HG02571 (cell line): Measurements from ENCODE around the gene WNT4.

ENCODE experiments used
- ATAC-seq: cut with Tn5 transposase; IDR thresholded peaks from one replicate; pipeline ENCODE4 v1.9.1; 2021; ENCODE audit warnings: mild to moderate bottlenecking, moderate library complexity; ENCODE audit not compliant: unreplicated experiment

The WNT4 gene

DNA sequence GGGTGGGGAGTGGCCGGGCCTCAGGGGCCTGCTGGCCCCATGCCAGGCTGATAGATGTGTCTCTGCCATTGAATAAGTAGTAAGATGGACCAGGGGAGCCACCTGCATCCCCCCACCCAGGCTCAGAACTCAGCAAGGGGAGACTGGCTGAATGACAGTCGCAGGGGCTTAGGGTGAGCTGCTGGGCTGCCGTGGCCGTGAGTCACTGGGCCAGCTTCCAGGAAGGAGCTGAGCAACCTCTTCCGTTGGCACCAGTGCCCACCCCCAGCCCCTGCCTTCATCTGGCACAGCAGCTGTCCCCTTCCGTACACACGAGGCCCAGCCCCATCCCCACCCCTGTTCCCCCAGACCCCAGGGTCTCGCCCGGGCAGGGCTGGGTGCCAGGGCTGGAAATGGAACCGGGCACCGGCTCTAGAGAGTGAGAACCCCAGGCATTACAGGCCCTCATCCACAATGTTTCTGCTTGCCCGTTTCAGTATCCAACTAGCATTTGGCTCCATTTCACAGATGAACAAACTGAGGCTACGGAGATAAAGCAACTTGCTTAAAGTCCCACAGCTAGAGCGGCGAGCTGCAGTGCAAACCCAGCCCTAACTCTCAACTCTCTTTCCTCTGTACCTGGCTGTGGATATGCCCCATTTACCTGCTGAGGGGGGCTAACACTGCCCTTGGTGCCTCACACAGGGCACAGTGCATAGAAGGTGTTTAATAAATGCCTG is 10.2 kb downstream of the WNT4 start:
- ATAC-seq = no peak

DNA sequence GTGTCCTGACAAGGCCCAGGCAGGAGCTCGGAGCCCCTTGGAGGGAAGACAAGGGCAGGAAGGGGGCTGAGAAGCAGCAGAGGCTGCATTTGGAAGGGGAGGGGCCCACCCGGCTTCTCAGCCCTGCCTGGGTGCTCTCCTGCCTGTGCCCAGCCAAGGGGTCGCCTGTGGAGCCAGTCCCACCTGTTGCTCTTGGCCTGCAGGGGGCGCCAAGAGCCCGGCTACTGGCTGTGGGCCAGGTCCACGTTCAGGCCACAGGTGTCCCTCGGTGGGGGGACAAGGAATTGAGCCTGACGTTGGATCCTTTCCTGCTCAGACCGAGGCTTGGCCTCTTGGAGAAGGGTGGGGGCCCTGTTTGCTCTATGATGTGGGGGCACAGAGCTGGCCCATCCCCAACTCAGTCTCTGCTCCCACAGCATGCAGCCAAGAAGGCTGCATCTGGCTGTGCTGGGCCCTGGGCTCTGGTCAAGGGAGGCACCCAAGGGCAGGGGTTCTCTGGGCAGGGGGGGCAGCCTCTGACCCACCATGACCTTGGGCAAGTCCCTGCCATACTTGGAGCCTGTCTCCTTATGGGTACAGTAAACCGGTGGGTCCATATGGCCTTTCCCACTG is 10.9 kb downstream of the WNT4 start:
- no peak for ATAC-seq

- ATAC-seq = no peak
Measured at GRCh38 chr1:22131062-22131461, 11.8 kb downstream of the WNT4 start.

DNA sequence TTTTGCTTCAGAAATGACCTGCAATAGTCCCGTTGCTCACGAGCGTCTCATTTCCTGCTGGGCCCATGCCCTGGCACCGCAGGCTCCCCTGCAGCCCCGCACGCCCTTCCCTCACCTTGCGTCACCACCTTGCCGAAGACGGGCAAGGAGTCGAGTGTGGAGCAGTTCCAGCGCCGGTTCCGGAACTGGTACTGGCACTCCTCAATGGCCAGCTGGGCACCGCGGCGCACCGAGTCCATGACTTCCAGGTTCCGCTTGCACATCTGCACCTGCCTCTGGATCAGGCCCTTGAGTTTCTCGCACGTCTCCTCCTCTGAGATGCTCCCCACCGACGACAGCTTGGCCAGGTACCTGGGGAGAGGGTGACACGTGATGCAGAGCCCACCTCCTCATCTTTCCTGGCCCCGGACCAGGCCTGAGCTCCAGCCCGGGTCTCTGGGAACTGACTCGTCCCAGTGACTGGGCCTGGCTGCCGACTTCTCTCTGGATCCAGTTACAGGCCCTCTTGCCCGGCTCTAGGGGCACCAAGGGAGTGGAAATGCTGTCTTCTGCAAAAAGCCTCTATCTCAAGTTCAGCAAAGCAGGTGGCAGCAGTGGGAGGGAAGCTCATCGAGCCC is 13.3 kb downstream of the WNT4 start:
- ATAC-seq = no peak

- no peak for ATAC-seq
Measured at GRCh38 chr1:22128392-22128791, 14.5 kb downstream of the WNT4 start.

DNA sequence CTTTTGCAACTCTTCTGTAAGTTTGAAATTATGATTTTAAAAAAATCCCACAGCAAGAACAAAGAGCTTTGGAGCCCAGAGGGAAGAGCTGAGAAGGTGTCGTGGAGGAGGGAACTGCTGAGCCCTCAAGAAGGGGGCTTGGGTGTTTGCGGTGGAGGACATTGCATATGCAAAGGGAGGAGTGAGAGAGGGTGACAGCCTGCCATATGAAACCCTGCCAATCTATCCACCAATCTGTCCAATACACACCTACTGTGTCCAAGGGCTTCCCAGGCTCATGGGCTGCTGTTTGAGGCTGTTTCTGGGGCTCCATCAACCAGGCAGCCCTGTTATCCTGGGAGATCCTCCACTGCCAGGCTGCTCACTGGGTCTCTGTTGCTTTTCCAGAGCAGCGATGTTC is 15.2 kb downstream of the WNT4 start:
- no peak for ATAC-seq

DNA sequence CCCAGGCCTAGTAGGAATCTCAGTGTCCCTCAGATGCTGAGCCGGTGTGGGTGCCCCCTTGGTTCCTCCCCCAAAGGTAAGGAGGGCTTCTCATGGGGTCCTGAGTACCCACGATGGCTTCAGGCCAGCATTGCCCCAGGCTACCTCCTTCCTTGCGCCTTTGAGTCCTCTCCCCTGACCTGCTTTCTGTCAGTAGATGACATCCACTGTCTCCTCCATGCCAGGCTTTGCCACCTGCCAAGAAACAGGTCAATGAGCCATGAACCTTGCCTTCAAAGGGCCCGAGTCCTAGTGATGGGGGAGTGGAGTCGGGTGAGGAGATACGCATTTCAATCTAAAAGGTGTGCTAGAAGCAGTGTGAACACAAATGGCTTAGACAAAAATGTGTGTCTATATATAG is 15.6 kb downstream of the WNT4 start:
- no peak for ATAC-seq

DNA sequence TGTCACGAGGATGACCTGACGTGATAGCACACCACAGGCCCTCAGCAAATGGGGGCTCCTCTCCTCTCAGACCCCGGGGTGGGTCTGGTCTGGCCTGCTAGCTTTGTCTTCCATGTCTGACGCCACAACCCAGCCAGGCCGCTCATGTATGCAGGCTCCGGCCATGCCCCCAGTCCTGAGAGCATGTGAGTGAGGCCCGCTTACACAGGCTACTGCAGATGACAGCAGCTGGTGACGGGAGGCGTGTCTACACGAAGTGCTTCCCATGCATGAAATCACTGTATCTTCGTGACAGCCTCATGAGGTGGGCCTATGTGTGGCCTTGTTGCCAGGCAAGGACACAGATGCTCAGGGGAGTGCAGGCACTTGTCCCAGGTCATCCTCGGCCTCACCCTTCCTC is 16.4 kb downstream of the WNT4 start:
- no peak for ATAC-seq

- ATAC-seq = no peak
Measured at GRCh38 chr1:22124592-22125229, 18.2 kb downstream of the WNT4 start.

DNA sequence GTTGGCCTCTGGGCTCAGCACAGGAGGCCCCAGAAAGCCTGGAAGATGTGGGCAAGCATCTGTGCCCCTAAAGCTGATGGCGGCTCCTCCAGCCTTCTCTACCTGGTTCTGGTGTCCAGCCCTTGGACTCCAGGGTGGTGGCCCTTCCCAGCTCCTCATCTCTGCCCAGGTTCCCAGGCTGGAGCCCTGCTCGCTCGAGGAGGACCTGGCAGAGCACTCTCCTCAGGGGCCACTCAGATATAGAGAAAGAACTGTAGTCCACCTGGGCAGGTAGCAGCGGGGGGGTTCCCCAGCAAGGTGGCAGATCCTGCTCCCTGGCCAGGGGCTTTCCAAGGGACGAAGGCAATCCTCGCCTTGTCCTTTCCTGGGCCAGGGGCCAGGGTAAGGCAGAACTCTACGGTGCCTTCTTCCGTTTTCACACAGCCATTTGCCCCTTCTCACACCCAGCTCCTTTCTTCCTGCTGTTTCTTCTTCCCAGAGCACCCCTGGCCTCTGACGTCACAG is 18.9 kb downstream of the WNT4 start:
- no peak for ATAC-seq

DNA sequence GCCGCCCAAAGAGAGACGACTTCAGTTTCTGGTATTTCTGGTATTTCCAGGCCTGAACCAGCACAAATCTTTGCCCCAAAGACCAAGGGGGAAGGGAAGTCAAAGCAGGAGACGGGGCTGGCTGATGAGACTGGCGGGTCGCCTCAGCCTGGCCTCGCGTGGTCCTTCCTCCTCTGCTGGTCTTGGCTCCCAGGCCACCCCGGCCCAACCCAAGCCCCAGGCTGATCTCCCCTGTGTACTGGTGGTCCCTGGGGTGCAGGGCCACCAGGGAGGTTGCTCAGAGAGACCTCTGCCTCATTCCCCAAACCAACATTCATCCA is 19.9 kb downstream of the WNT4 start:
- ATAC-seq = no peak

DNA sequence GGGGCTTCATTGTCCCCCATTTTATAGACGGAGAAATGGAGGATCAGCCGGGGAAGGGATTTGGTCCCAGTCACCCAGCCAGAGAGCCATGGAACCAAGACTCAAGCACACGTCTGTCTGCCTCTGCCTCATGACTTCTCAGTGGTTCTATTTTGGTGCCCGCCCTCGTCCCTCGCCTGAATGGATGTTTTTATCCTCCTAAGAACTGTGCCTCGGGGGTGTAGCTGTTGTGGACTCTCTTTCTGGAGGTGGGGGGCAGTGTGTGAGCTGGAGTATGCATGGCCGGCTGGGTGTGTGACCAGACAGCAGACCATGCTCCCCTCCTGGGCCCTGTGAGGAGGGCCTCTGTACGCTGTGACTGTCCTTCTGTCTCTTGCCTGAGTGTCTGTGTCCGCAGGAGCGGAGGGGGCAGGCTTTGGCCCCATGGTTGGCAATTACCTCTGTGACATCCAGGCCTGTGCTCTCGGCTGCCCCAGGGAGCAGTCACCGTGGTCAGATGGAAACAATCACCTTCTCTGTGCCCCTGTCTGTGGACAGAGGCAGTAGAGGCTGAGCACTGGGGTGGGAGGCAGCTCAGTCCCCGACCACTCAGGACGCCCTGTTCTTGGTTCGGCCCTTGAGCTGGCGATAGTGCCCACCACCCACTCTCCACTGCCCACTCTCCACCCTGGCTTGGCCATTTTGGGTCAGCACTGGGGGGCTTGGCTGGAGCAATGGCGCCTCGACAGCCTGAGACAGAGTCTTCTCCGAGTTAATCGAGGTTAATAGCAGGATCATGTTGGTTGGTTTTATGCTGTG is 20.4 kb downstream of the WNT4 start:
- no peak for ATAC-seq

GRCh38 chr1:22121421-22121911 is 21.4 kb downstream of the WNT4 start:
- ATAC-seq = no peak

GRCh38 chr1:22120469-22120790 is 22.5 kb downstream of the WNT4 start:
- ATAC-seq = no peak

GRCh38 chr1:22119626-22120468 is 23.1 kb downstream of the WNT4 start:
- no peak for ATAC-seq

DNA sequence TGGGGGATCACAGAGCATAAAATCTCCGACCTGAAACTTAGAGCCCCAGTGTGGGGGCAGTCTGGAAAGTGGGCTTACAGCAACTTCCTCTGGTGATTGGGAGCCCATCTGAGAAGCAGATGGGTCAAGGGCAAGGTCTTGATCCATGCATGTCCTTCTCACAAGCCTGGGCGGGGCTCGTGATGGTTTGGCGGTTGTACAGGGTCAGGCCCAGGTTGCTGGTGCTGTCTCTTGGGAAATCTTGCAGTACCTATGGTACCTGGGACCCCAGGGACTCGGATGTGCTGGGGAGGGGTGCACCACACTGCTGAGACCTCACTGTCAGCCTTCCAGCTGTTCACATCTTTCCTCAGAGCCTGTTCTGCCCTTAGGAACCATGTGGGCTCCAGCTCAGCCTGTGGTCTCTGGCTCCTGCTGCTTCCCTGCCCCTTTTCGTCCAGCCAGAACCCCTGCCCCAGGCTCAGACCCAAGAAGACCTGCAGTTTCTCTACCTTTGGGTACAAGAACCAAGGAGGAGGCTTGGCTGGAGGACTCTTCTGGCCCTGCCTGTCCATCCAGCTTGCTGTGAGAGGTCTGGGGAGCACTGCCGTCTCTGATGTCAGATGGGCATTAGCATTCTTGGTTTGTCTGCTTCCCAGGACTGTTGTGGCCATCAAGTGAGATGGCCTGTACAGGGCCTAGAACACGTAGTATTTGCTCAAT is 24.5 kb downstream of the WNT4 start:
- ATAC-seq = no peak

DNA sequence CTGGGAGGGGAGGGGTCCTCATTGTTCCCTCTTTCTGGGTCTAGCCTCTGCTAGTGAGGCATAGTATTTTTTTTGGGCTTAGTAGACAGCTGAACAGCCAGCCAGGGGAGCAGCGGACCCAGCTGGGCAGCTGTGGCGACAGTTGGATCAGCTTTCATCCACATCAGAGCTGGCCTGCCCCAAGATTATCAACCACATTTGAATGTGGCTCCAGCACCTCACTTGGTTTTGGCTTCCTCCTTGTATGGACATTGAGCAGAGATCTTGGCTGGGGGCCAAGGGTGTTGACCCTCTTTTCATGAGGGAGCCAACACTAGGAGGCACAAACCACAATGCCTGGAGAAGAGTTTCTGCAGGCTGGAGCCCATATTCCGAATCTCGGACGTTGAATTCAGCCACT is 25.0 kb downstream of the WNT4 start:
- no peak for ATAC-seq

GRCh38 chr1:22117238-22117637 is 25.7 kb downstream of the WNT4 start:
- ATAC-seq = no peak

GRCh38 chr1:22115286-22115685 is 27.6 kb downstream of the WNT4 start:
- no peak for ATAC-seq
